ENCODE measurements around the gene SPIB.
"Not testable (repeated sequence)": the region's sequence is repeated elsewhere in the genome, so short reads cannot be mapped to it uniquely, and the experiment has no call there.

Gene SPIB

GRCh38 chr19:50473336-50473735 is 54.6 kb downstream of the SPIB start:
- not testable (repeated sequence) for DNase-seq (ENCODE audit: low read depth)

GRCh38 chr19:50475101-50475568 is 56.4 kb downstream of the SPIB start:
- DNase-seq (ENCODE audit: low read depth): no peak

GRCh38 chr19:50475736-50476223 is 57.0 kb downstream of the SPIB start:
- DNase-seq (ENCODE audit: low read depth): no peak

- peak; percentile 88 for DNase-seq (ENCODE audit: low read depth)
These were observed 57.6 kb downstream of the SPIB start, which contains the start of the genes EMC10 and GARIN5A for GRCh38 chr19:50476224-50476906. Gene EMC10 (plus strand): TSS chr19:50476507. CDS start chr19:50476545, 38 bp downstream. Gene GARIN5A (minus strand): TSS chr19:50476848. CDS start chr19:50476388, 460 bp downstream.

DNA sequence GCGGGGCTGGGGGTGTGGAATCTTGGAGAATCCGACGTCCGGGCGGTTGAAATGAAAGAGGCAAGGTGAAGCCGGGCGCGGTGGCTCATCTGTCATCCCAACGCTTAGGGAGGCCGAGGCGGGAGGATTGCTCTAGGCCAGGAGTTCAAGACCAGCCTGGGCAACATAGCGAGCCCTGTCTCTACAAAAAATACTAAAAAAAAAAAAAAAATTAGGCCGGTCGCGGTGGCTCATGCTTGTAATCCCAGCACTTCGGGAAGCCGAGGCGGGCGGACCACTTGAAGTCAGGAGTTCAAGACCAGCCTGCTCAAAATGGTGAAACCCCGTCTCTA is 58.1 kb downstream of the SPIB start:
- DNase-seq (ENCODE audit: low read depth): no peak

DNA sequence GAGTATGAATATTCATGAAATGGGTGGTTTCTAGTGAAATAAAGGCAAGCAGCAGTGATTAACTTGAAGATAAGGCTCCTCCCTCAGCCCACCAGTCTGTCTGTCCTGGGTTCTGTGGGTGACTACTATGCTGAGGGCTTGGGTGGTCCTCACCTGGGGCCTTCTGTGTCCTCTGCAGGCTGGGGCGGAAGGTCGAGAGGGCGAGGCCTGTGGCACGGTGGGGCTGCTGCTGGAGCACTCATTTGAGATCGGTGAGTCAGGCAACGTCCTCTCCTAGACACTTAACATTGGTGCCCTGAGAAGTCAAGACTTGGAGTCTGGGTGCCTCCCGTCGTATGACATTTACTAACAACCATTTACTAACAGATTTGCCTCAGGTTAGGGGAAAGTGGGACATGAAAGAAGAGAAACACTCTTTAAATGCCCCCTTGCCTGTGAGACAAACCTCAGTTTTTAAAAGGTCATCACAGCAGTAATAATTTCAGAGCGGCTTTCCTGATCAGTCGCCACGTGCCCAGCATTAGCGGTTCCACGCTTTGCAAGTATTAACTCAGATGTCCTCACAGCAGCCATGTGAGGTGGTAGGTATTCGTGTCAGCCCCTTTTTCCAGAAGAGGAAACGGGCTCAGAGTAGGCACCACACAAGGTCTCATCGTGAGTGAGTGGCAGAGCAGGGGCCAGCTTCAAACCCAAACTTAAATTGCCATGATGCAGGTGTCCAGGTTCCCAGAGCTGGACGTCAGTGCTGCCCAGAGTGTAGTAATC is 59.2 kb downstream of the SPIB start:
- no peak for DNase-seq (ENCODE audit: low read depth)

- no peak for DNase-seq (ENCODE audit: low read depth)
These were observed 60.4 kb downstream of the SPIB start for GRCh38 chr19:50478901-50479715.

GRCh38 chr19:50479761-50480251 is 61.1 kb downstream of the SPIB start:
- DNase-seq (ENCODE audit: low read depth): no peak

DNA sequence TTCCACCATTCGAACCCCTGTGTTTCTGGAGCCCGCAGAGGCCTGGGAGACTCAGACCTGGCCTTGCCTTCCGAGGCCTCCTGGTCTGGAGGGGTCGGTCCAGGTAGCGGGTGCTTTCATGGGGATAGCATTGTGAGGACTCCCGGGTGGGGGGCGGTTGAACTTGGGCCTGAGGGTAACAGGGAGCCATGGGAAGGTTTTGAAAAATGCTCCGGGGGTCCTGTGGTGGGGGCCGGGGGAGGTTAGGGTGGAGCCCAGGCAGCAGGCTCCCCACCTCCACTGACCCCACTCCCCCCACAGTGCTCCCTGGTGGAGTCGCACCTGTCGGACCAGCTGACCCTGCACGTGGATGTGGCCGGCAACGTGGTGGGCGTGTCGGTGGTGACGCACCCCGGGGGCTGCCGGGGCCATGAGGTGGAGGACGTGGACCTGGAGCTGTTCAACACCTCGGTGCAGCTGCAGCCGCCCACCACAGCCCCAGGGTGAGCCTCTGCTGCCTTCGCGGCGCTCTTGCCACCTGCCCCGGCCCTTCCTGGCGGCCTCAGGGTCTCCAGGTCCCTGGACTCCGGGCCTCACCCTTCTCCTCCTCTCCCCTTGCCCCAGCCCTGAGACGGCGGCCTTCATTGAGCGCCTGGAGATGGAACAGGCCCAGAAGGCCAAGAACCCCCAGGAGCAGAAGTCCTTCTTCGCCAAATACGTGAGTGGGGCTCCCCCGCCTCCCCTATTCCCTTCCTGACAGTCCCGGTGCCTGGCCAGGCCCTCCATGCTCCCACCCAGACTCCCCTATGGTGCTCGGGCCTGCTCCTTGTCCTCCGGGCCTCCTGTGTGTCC is 61.8 kb downstream of the SPIB start:
- DNase-seq (ENCODE audit: low read depth): no peak

All from GM04504 (cell line).